GM21737 (cell line): ENCODE data around the gene HNRNPR.
"Not testable (repeated sequence)": the region's sequence is repeated elsewhere in the genome, so short reads cannot be mapped to it uniquely, and the experiment has no call there.

Experiments used
- ATAC-seq: cut with Tn5 transposase; IDR thresholded peaks from one replicate; pipeline ENCODE4 v1.9.1; 2021; ENCODE audit warnings: mild to moderate bottlenecking, moderate library complexity; ENCODE audit not compliant: unreplicated experiment

Gene HNRNPR

DNA sequence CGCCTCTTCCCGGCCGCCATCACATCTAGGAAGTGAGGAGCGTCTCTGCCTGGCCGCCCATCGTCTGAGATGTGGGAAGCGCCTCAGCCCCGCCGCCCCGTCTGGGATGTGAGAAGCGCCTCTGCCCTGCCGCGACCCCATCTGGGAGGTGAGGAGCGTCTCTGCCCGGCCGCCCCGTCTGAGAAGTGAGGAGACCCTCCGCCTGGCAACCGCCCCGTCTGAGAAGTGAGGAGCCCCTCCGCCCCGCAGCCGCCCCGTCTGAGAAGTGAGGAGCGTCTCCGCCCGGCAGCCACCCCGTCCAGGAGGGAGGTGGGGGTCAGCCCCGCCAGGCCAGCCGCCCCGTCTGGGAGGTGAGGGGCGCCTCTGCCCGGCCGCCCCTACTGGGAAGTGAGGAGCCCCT is 86.7 kb downstream of the HNRNPR start:
- not testable (repeated sequence) for ATAC-seq
